B cell (primary cell): ENCODE data around the gene TNFAIP8L3.

ENCODE experiments used
- EZH2 ChIP-seq: IDR thresholded peaks from 2 replicates; pipeline ENCODE4 v1.6.1; 2012; ENCODE audit warnings: borderline replicate concordance, low read depth, mild to moderate bottlenecking, moderate library complexity, low read length; ENCODE audit not compliant: insufficient read depth, poor library complexity, severe bottlenecking
- TF ChIP-seq, protein P1 (sequence below): fragments of 200-600 bp; IDR thresholded peaks from one replicate; pipeline ENCODE4 v1.8.0; 2022; ENCODE audit warnings: antibody characterized with exemption, mild to moderate bottlenecking

DNA sequence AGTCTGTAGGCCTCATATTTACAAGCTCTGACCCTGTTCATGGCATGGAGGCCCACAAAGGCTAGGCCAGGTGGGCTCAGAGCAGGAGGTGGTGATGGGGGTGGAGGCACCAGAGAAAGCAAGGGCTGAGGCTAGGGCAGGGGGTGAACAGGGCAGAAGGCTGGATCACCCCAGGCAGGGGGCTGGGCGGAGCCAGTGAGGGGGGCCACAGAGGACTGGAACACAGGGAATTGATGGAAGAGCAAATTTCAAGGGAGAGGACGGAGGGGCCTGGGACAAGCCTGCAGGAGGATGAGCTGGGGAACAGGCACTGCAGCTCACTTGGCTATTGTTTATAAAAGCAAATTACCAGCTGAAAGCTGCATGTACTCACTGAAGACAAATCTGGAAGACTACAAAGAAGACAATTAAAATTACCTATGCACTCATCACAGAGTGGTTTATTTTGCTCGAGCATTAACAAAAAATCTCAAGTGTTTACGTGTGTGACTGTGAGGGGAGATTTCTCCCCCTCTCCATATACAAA lies 11.0 kb downstream of the TNFAIP8L3 start:
- TF ChIP-seq, protein P1, sequence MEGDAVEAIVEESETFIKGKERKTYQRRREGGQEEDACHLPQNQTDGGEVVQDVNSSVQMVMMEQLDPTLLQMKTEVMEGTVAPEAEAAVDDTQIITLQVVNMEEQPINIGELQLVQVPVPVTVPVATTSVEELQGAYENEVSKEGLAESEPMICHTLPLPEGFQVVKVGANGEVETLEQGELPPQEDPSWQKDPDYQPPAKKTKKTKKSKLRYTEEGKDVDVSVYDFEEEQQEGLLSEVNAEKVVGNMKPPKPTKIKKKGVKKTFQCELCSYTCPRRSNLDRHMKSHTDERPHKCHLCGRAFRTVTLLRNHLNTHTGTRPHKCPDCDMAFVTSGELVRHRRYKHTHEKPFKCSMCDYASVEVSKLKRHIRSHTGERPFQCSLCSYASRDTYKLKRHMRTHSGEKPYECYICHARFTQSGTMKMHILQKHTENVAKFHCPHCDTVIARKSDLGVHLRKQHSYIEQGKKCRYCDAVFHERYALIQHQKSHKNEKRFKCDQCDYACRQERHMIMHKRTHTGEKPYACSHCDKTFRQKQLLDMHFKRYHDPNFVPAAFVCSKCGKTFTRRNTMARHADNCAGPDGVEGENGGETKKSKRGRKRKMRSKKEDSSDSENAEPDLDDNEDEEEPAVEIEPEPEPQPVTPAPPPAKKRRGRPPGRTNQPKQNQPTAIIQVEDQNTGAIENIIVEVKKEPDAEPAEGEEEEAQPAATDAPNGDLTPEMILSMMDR: no peak
- TF ChIP-seq EZH2: no peak
